Stomach (tissue), 9 donors: Measurements from ENCODE around the gene NPAP1. TPM values are rescaled to one million over a fixed set of nuclear protein-coding genes. Genes with fewer than 3 reads are reported as not detected.

ENCODE experiments used
- DNase-seq, 2 donors: peaks; one replicate each; pipeline versions ENCODE4 v3.0.0 to v3.0.0-alpha.2; 2013 to 2019
- H3K27ac ChIP-seq, 5 donors: fragments of 200-600 bp in 4 of 5; sonication (generic) in 4 of 5; one replicate each; pipeline ENCODE4 v1.5.1; 2013 to 2019; ENCODE audit warnings: mild to moderate bottlenecking in 1 of 5, moderate library complexity in 1 of 5
- H3K27me3 ChIP-seq, 3 donors: fragments of 200-600 bp; sonication (generic); one replicate each; pipeline ENCODE4 v1.5.1; 2017 to 2019; ENCODE audit warnings: mixed run types in 1 of 3
- H3K36me3 ChIP-seq, 4 donors: fragments of 200-600 bp; sonication (generic); 1 replicate in 3 of 4; 2 replicates in 1 of 4; pipeline ENCODE4 v1.5.1; 2016 to 2019
- H3K4me1 ChIP-seq, 4 donors: fragments of 200-600 bp; sonication (generic); one replicate each; pipeline ENCODE4 v1.5.1; 2016 to 2019
- H3K4me3 ChIP-seq, 4 donors: fragments of 200-600 bp; sonication (generic) in 3 of 4; one replicate each; pipeline ENCODE4 v1.5.1; 2016 to 2019; ENCODE audit warnings: mild to moderate bottlenecking in 1 of 4
- H3K9me3 ChIP-seq, 4 donors: fragments of 200-600 bp; sonication (generic); one replicate each; pipeline ENCODE4 v1.5.1; 2016 to 2019
- EP300 ChIP-seq: sonication (generic); formaldehyde crosslinking; IDR thresholded peaks from one replicate; pipeline ENCODE4 v1.6.1; 2017; ENCODE audit warnings: antibody characterized with exemption
- POLR2A ChIP-seq, 4 donors: fragments of 450-650 bp; IDR thresholded peaks; one replicate each; pipeline ENCODE4 v1.6.1; 2016; ENCODE audit warnings: antibody characterized with exemption in 4 of 4, control low read depth in 2 of 4, mild to moderate bottlenecking in 1 of 4, moderate library complexity in 1 of 4
- POLR2AphosphoS5 ChIP-seq, 3 donors: sonication (generic); formaldehyde crosslinking; IDR thresholded peaks; one replicate each; pipeline ENCODE4 v1.6.1; 2016; ENCODE audit warnings: antibody characterized with exemption in 3 of 3
- WGBS, 5 donors: extraction: QIAGEN DNeasy Blood & Tissue Kit in 3 of 5; methylation state at CpG; one replicate each; pipeline versions ENCODE4 v1.1.5 to v1.1.7; 2013 to 2018; 5-methylcytosine and 5-hydroxymethylcytosine counted together
- intact Hi-C: fragments of 100-400 bp; cut with DNase I; formaldehyde crosslinking; loops from one replicate; pipeline ENCODE4 v1.15.1; 2023; ENCODE audit warnings: low total_unique reads
- polyA plus RNA-seq, 3 donors: library from polyadenylated mRNA; stranded (reverse); fragments of 200-250 nt; gene quantifications; one replicate each; pipeline ENCODE4 v1.2.3, GENCODE V29; 2013
- total RNA-seq, 5 donors: library from RNA; depleted of rRNA; stranded (reverse); fragments of >200 nt; gene quantifications; one replicate each; pipeline versions ENCODE4 v1.1.0 to v1.2.3, GENCODE V29; 2014 to 2016
- TF ChIP-seq, protein P1 (sequence below), 7 experiments: fragments of 450-650 bp in 4 of 7; fragments of 200-600 bp in 3 of 7; sonication (generic) in 3 of 7; IDR thresholded peaks; one replicate each; pipeline ENCODE4 v1.5.1; 2016 to 2019; ENCODE audit warnings: antibody characterized with exemption in 7 of 7, control low read depth in 2 of 7, mild to moderate bottlenecking in 1 of 7
- donor health status: healthy with polysubstance abuse.
- donor health status: Bipolar disorder and iron deficiency.
- donor health status: healthy.

The NPAP1 gene
- total and polyA plus RNA-seq, 8 donors, result 0.18 TPM; not detected in 7

DNA sequence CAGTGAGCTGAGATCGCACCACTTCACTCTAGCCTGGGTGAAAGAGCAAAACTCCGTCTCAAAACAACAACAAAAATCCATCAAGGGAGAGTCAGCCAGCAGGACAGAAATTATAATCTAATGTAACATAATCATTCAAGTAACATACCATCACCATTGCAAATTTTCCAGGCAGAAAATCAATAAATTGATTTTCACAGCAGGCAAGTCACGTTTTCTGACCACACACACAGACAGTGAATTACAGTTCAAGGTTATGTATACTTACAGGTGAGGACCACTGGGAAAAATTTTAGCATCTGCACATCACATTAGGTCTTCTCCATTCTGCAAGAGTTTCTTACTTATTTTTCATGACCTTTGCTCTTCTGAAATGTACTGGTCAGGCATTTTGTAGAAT lies 29.9 kb upstream of the NPAP1 start:
- 62 to 76% (median 69%) methylated on average over 3 of the region's 3 CpGs for WGBS, 5 donors
- no peak for TF ChIP-seq POLR2A (IDR thresholded peaks at IDR 0.05)
- DNase-seq, result no peak

DNA sequence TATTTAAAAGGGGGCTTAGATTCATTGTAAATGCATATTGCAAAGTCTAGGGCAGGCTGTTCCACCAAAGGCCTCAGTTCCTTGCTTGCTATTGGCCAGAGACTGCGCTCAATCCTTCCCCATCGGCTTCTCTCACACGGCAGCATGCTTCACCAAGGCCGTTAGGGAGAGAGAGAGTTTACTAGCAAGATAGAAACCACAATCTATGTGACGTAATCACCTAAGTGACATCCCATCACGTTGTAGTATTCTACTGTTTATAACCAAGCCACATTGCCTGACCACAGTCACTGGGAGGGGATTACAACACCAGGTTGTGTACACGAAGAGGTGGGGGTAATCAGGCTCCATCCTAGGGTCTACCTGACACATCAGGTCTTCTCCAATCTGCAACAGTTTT lies 16.0 kb upstream of the NPAP1 start:
- no peaks in the 10 kb centered on the region for H3K4me1 ChIP-seq
- H3K4me3 ChIP-seq, result no peak overlapping the region
- intact Hi-C loops, result no loop called here
- 48 to 66% (median 64%) methylated on average over 7 of the region's 7 CpGs for WGBS, 5 donors
- no peaks in the 10 kb centered on the region for H3K36me3 ChIP-seq
- DNase-seq, result no peak
- H3K27ac ChIP-seq, result no peak overlapping the region
- no peaks in the 10 kb centered on the region for H3K27me3 ChIP-seq
- H3K9me3 ChIP-seq, result peaks cover 0 to 14% (median under 1%) of the 10 kb centered on the region in 4 donors
- TF ChIP-seq POLR2A (IDR thresholded peaks at IDR 0.05) (no peak), POLR2AphosphoS5 (IDR thresholded peaks at IDR 0.05) (no peak), EP300 (no peak)
- TF ChIP-seq, protein P1, sequence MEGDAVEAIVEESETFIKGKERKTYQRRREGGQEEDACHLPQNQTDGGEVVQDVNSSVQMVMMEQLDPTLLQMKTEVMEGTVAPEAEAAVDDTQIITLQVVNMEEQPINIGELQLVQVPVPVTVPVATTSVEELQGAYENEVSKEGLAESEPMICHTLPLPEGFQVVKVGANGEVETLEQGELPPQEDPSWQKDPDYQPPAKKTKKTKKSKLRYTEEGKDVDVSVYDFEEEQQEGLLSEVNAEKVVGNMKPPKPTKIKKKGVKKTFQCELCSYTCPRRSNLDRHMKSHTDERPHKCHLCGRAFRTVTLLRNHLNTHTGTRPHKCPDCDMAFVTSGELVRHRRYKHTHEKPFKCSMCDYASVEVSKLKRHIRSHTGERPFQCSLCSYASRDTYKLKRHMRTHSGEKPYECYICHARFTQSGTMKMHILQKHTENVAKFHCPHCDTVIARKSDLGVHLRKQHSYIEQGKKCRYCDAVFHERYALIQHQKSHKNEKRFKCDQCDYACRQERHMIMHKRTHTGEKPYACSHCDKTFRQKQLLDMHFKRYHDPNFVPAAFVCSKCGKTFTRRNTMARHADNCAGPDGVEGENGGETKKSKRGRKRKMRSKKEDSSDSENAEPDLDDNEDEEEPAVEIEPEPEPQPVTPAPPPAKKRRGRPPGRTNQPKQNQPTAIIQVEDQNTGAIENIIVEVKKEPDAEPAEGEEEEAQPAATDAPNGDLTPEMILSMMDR (IDR thresholded peaks at IDR 0.05), result no peak

More for the DNA sequence above, 29.9 kb upstream of the NPAP1 start:
- Histone ChIP-seq H3K4me3 (no peak overlapping the region), H3K36me3 (no peaks in the 10 kb centered on the region), H3K27ac (no peak overlapping the region), H3K4me1 (no peaks in the 10 kb centered on the region), H3K27me3 (no peaks in the 10 kb centered on the region), H3K9me3 (peaks cover 0 to 21% (median 8%) of the 10 kb centered on the region in 4 donors)
- intact Hi-C loops, result no loop called here

DNA sequence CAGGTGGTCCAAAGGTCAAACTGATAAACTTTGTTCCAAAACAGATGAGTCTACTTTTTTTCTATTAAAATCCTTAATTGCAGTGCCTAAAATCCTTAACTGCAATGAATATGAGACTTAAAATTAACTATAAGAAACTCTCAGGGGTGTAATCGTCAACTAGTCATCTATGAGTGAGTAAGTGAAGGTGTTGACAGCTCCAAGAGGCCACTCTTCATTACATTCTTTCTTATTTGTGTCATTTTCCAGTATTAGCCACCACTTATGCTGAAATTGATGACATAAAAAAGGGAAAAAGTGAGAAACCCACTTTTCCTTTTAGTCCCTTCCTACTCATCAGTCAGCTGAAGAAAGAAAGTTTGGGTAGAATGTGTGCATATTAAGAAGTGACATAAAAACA lies 12.6 kb upstream of the NPAP1 start:
- Histone ChIP-seq H3K9me3 (peaks cover 0 to 25% (median 10%) of the 10 kb centered on the region in 4 donors), H3K27ac (no peak overlapping the region), H3K4me1 (no peaks in the 10 kb centered on the region), H3K27me3 (no peaks in the 10 kb centered on the region), H3K4me3 (no peak overlapping the region), H3K36me3 (no peaks in the 10 kb centered on the region)
- no peak for TF ChIP-seq POLR2A (IDR thresholded peaks at IDR 0.05)
- no peak for TF ChIP-seq EP300
- TF ChIP-seq, protein P1 (IDR thresholded peaks at IDR 0.05), result no peak
- TF ChIP-seq POLR2AphosphoS5 (IDR thresholded peaks at IDR 0.05), result no peak
- DNase-seq, result no peak
- 41 to 61% (median 50%) methylated on average over 1 of the region's 1 CpG for WGBS, 5 donors
- intact Hi-C loops, result no loop called here

DNA sequence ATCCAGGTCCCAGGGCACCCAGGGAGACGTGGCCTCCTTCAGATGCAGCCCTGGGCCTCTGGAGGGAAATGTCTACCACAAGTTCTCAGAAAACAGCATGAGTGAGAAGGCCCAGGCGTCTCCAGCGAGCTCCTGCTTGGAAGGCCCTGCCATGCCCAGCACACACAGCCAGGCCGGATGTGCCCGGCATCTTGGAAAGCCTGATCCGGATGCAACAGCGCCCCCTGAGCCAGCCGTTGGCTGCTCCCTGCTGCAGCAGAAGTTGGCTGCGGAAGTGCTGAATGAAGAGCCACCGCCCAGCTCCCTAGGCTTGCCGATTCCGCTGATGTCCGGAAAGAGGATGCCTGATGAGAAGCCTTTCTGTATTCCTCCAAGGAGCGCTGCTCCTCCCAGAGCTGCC lies 856 bp downstream of the NPAP1 start:
- no peaks in the 10 kb centered on the region for H3K4me1 ChIP-seq
- peaks cover 0 to 33% (median 22%) of the 10 kb centered on the region in 4 donors for H3K9me3 ChIP-seq
- H3K36me3 ChIP-seq, result no peaks in the 10 kb centered on the region
- H3K27me3 ChIP-seq, result no peaks in the 10 kb centered on the region
- H3K27ac ChIP-seq, result no peak overlapping the region
- DNase-seq, result no peak
- no peak for TF ChIP-seq POLR2AphosphoS5 (IDR thresholded peaks at IDR 0.05)
- TF ChIP-seq, protein P1 (IDR thresholded peaks at IDR 0.05), result no peak
- TF ChIP-seq POLR2A (IDR thresholded peaks at IDR 0.05), result no peak
- no peak for TF ChIP-seq EP300
- H3K4me3 ChIP-seq, result no peak overlapping the region
- 86 to 89% (median 88%) methylated on average over 10 to 14 of the region's 14 CpGs for WGBS, 5 donors
- intact Hi-C loops, result no loop called here

DNA sequence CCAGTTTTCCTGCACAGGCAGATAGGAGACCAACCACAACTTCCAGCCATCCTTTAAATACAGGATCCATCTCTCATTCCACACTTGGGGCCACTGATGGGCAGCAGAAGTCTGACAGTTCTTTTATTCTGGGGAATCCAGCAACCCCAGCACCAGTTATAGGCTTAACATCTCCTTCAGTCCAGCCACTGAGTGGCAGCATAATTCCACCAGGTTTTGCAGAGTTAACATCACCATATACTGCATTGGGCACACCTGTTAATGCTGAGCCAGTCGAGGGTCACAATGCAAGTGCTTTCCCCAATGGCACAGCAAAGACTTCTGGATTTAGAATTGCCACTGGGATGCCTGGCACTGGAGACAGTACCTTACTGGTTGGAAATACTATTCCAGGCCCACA lies 2.9 kb downstream of the NPAP1 start:
- H3K27me3 ChIP-seq, result no peaks in the 10 kb centered on the region
- 37 to 62% (median 55%) methylated on average over 1 of the region's 1 CpG; no CpG with 5 or more reads in 1 of the 5 donors for WGBS, 5 donors
- no peak overlapping the region for H3K4me3 ChIP-seq
- no peak overlapping the region for H3K27ac ChIP-seq
- no peaks in the 10 kb centered on the region for H3K36me3 ChIP-seq
- peaks cover 0 to 33% (median 22%) of the 10 kb centered on the region in 4 donors for H3K9me3 ChIP-seq
- TF ChIP-seq EP300, result no peak
- TF ChIP-seq POLR2A (IDR thresholded peaks at IDR 0.05), result no peak
- no peak for TF ChIP-seq POLR2AphosphoS5 (IDR thresholded peaks at IDR 0.05)
- TF ChIP-seq, protein P1 (IDR thresholded peaks at IDR 0.05), result no peak
- no peaks in the 10 kb centered on the region for H3K4me1 ChIP-seq
- intact Hi-C loops, result no loop called here
- DNase-seq, result no peak
